Activated CD4-positive, alpha-beta T cell treated with anti-CD3 and anti-CD28 coated beads, Interleukin-2, amount 50 U/mL, for 16 hours (primary cell): ENCODE results near the gene HOXD9.

Experiments used
- DNase-seq: peaks from one replicate; pipeline ENCODE4 v3.0.0-alpha.2; 2020

HOXD9 gene

DNA sequence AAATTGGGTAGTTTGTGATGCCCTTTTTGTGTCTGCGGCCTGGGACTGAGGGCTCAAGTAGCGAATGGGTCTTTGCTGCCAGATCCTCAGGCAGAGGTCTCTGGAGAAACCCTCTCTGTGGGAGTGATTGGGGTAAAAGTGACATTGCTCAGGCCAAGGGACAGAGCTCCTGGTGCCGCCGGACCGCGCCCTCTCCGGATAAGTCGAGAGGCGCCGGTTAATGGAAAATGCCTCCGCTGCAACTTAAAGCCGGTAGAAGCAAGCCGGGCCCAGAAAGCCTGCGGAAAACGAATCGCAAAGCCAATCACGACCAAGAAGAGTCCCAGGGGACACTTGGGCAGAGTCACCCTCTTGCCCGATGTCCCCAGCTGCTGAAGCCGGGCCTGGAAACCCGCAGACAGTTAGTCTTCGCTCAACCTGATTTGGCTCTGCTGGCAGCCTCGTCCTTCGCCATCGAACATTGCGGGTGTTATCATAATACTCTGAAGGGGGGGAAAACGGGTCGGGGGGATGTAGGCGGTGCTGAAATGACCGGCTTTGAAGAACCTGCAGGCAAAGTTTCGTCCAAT, 23.3 kb upstream of the HOXD9 start:
- no peak for DNase-seq

DNA sequence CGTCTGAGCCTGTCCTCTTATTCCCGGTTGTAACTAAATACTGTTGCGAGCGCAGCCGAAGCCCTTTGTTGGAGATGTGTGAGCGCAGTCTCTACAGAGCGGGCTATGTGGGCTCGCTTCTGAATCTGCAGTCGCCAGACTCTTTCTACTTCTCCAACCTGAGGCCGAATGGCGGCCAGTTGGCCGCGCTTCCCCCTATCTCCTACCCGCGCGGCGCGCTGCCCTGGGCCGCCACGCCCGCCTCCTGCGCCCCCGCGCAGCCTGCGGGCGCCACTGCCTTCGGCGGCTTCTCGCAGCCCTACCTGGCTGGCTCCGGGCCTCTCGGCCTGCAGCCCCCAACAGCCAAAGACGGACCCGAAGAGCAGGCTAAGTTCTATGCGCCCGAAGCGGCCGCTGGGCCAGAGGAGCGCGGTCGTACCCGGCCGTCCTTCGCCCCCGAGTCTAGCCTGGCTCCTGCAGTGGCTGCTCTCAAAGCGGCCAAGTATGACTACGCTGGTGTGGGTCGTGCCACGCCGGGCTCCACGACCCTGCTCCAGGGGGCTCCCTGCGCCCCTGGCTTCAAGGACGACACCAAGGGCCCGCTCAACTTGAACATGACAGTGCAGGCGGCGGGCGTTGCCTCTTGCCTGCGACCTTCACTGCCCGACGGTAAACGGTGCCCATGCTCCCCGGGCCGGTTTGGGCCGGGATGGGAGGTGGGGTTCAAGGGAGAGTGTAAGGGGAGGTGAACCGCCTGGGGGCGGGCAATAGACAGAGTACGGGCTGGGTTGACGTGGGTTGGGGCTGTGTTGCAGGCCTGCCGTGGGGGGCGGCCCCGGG, 22.6 kb upstream of the HOXD9 start, which contains the start of gene HOXD12:
Gene HOXD12, plus strand, starts transcription at position 68 of the 819 bp plus-strand sequence. Its CDS starts 7 bp downstream, at position 75.
- no peak for DNase-seq

DNA sequence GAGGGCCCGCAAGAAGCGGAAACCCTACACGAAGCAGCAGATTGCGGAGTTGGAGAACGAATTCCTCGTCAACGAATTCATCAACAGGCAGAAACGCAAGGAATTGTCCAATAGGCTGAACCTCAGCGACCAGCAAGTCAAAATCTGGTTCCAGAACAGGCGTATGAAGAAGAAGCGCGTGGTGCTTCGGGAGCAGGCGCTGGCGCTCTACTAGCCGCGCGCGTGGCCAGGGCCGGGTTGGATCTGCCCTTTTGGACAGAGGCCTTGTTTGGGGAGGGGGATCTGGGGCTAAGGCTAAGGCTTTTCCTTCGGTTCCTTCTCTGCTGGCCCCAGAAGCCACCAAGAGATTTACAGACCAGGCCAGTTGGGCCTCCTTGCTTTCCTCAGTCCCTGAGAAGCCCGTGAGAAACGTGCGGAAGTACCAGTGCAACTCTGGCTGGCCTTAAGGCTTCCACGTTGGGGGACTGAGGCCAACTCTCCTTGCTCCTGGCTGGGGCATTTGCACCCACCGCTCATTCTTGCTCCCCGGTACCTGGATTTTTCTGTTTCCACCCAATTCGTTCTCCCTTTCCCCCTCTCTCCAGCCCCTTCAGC, 21.9 kb upstream of the HOXD9 start:
- DNase-seq, result no peak

DNA sequence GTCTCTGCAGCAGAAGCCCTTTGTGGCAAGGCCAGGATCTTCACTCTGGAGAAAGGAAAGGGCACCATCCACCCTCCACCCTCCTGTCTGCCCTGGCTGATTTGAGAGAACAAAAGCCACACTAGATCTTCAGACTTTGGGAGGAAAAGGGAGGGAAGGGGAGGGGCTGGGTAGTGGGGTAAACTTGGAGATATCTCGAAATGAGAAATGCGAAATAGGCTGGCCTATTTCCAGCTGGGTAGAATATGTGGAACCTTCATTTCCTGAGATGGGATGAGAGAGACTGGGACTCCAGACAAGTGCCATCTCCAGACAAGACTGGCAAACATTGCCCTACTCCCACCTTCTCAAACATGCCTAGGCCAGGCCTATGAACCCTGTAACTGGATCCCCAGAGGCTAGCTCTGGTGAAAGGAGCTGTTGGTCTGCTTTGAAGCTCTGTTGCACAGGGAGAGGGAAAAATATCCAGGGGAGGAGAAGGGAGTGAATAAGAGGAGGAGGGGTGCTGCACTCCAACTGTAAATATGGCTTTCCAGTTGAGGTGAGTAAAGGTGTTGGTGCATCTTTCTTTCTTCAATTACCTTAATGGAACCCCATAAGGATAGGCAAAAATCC, 21.2 kb upstream of the HOXD9 start:
- DNase-seq, result no peak

DNA sequence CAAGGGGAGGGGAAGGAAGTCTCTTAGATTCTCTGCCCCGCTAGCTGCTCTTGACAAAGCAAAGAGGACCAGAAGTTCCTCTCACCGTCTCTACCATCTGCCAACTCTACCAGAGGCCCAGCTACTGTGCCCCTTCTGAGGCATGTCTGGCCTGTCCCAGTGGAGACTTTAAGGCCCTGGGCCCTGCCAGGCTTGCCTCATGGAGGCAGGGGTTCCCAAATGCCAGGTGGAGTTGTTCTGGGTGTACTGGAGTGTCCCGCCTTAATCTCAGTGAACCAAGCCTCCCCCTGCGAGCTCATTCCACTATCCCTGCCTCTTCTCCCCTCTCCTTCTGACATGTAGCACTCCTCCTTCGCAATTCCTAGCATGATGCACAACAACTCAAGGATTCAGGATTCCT, 20.7 kb upstream of the HOXD9 start:
- no peak for DNase-seq

DNA sequence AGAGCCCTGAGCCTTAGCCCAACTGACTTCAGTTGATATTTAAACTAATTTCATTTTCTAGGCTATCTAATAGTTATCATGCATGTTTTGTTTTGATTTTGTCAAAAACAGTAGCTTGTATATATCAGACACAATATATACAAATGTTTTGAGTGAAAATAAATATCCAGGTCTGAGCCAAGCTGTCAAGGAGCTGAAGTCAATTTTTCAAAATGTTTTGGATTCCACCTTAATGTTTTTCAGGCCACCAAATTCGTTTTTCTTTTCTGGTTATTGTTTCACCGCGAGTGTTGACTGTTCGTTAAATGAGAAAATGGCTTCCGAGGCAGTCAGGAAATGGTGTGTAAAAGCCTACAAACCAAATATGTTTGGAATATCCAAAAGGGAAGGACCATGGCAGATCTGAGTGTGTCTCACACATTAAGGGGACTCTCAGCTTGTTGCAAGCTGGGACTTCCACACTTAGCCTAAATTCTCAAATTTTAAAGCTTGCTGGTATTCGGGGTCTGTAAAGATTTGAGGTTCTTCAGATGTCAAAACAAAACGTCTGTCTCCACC, 20.1 kb upstream of the HOXD9 start:
- no peak for DNase-seq

DNA sequence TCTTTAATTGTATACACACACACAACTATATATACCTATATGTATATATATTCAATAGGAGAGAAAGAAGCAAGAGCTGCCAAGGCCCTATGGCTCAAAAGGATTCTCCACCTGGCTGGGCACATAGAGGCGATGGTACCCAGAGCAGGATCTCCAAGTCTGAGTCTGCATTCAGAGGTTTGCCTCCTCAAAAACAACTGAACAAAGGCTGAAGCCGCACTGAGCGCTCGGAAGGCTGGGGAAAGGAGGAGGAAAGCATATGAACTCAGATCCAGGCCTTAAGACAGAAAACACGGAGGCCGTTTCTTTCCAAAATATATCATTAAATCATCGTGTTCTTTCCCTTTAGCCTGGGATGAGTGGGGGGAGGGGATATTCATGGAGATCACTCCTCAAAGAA, 19.3 kb upstream of the HOXD9 start:
- DNase-seq, result no peak

DNA sequence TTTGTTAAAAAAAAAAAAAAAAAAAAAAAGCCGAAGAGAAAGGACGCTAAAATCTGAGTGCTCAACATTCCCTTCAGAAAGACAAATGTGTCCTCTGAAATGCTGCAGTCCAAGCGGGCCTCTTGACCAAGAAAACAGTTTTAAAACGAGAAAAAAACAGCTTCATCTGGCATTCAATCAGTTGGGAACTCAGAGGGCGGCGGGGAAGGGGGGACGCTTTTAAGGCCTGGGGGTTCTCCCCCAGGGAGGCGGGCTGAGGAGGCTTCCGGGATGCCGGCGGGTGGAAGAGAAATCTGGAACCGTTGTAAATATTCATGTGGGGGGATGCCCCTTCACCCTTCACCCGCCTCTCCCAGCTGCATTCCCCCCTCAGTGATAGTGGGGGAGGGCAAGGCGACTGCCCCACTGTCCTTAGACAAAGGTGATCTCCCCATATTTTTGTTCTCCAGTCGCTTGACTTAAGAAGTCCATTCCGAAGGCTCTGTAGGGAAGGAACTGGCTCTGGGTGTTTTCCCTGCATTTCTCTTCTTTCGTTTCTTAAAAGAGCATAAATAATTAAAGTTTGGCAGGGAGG, 18.7 kb upstream of the HOXD9 start:
- no peak for DNase-seq

DNA sequence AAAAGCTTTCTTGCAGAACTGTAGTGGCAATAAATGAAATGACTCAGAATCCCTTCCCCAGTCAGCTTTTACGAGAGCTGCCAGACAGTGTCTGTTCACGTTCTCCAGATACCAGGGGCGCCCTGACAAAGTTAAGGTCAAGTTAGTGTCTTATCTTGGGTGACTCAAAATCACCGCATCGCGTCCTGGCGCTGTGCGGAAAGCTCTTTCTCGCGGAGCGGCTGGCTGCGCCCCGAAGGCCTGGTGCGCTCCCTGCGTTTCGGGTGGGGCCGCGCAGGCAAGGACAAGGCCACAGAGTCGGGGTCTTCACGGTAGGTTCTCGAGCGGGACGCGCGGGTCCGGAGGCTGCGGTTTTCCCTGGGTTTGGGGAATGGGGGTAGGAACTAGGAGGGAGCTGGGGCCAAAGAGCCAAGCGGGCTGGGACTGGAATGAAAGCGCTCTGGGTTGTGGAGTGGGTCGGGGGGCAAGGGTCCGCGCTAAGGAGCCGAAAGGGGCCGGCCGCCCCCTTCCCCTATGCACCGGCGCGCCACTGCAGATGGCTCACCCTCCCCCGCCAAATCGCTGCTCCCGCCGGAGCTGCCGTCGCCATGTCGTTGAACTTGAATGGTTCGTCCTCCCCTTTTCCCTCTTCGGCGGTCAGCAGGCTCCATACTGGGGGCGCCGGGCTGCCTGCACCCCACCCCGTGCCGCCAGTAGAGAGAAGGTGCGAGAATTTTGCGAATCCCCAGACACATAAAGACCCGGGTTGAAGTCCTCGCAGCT, 18.0 kb upstream of the HOXD9 start:
- no peak for DNase-seq

DNA sequence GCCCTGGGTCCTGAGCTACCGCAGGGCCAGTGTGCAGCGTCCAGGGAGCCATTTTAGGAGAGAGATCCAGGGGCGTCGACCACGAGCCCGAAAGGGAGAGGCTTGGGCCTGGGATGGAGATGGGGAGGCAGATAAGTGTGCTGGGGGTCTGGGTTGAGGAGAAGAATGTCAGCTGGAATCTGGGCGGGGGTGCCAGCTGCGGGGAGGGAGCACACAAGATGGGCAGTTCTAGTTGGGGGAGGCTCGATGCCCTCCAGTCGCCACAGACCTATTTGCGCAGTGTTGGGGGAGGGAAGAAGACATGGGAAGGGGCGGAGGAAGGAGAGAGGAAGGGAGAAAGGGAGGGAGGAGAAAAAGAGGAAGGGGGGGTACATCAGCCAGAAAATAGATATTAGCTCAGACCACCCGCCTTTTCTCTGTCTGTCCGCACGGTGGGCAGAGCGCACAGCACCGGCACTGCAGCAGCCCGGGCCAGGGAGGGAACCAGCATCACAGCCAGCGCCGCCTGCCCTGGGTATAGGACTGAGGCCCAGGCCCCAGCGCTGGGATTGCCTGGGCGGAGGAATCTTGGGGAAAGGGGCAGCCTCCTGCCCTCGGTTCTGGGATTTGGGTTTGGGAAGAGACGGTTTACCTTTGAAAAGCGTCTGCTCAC, 17.3 kb upstream of the HOXD9 start:
- DNase-seq, result no peak

DNA sequence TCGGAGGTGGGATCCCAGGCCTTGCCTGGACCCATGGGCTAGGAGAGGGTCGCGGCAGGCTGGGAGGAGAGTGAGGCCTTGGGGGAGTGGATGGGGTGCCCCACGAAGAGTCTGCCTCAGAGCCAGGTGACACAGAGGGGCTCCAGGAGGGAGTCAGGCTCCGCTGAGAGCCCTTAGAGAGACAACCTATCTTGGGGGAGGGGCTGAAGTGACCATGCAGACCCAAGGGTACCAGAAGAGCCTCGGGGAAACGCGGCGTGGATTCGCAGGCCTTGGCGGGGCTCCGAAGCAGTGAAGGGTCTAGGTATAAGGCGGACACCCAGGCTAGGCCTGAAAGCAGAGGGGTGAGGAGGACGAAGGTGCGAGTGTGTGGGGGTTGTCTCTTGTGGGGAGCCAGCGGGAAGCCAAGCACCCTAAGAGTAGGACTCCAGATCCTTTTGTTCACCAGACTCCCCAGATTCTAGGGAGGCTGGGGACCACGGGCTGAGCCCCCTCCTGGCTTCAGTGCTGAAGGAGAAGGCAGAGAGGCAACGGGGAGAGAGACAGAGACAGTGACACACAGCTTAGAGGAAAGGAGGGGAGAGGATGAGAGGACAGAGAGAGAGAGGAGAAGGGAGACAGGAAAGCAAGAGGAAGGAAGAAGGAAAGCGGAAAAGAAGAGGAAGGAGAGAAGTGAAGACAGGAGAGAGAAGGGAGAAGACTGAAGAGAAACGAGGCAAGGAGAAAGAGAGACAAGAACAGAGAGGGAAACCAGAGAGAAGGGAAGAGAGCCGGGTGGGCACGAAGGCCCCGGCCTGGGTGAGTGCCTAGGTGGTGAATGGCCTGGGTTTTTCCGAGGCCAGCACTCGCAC, 16.6 kb upstream of the HOXD9 start:
- DNase-seq, result no peak

DNA sequence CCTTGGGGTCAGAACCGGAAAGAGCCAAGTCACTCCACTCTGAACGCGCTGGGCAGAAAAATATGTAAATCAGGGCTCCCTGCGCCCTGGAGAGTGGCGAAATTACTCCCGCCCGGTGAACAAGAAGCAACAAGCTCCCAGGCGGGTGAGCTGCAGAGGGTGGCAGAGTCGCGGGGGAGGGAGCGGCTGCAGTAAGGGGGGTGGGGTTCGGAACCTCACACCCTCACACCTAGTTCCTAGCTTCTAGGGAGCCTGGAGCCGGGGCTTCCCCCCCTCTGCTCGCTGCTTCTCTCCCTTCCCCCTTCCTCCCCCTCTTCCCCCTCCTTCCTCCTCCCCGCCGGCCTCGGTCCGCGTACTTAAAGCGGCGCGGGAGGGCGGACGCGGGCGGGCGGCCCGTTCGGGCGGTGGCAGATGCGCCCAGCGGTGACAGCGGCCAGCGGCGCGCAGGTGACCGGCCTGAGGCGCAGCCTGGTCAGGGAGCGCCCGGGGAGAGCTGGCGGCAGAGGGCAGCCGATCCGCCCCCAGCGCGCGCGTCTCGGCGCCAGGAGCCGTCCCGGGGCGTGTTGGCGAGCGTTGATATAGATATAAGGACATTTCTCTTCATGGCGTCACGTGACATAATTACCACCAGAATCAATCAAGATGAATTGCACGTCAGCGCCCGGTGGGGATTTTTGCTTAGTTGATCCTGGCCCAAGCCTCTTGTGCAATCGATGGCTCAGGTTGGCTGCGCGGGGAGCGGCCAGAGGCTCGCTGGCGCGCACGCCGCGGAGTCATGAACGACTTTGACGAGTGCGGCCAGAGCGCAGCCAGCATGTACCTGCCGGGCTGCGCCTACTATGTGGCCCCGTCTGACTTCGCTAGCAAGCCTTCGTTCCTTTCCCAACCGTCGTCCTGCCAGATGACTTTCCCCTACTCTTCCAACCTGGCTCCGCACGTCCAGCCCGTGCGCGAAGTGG, 15.7 kb upstream of the HOXD9 start, which contains the start of gene HOXD11:
Gene HOXD11, plus strand, starts transcription at position 700 of the 959 bp plus-strand sequence. Its CDS starts 76 bp downstream, at position 776.
- DNase-seq, result no peak

DNA sequence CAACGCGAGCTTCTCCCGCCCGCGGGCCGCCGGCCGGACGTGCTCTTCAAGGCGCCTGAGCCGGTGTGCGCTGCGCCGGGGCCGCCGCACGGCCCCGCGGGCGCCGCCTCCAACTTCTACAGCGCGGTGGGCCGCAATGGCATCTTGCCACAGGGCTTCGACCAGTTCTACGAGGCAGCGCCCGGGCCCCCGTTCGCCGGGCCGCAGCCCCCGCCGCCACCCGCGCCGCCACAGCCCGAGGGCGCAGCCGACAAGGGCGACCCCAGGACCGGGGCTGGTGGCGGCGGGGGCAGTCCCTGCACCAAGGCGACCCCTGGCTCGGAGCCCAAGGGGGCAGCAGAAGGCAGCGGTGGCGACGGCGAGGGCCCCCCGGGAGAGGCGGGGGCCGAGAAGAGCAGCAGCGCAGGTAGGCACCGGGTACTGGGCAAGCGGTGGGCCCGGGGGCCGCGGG, 14.8 kb upstream of the HOXD9 start:
- DNase-seq, result no peak

DNA sequence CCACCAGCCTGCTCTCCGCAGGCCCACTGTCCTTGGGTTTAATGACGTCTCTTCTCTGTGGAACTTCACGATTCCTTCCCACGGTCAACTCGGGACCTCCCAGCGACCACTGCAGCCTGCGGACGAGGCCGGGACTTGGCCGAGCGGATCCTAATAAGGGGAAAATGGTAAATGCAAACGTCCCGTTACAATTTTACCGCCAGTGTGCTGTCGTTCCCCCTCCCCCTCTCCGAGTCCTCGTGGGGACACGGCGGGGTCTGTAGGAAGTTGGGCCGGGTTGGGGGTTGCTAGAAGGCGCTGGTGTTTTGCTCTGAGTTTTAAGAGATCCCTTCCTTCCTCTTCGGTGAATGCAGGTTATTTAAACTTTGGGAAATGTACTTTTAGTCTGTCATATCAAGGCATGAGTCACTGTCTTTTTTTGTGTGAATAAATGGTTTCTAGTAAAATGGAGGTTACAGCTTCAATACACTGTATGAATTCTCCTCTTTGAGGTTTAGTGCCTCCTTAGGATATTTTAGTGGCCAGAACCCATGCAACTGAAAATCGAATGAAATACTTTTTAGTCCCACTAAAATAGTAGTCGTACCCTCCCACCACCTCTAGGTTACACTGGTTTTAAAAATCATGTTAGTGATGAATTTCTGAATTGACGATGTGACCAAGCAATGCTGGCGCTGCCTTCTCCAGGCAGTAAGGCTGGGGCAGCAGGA, 13.2 kb upstream of the HOXD9 start:
- no peak for DNase-seq

DNA sequence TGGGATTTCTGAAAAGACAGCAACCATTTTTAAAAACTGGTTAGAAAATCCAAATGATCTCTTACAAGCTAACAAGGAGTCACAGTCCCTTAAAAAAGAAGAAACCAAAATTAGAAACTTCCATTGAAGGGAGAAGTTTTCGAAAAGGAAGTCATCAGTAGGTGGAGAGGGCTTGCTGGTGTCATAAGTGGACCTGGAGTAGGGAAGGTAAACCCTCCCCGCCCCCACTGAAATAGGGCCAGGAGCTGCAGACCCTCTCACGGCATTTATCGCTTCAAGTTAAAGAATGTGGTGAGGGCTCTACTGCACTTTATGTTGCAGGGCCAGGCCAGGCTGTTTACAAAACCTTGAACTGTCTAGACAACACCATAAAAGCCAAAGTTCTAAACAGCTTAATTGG, 12.6 kb upstream of the HOXD9 start:
- DNase-seq, result no peak

DNA sequence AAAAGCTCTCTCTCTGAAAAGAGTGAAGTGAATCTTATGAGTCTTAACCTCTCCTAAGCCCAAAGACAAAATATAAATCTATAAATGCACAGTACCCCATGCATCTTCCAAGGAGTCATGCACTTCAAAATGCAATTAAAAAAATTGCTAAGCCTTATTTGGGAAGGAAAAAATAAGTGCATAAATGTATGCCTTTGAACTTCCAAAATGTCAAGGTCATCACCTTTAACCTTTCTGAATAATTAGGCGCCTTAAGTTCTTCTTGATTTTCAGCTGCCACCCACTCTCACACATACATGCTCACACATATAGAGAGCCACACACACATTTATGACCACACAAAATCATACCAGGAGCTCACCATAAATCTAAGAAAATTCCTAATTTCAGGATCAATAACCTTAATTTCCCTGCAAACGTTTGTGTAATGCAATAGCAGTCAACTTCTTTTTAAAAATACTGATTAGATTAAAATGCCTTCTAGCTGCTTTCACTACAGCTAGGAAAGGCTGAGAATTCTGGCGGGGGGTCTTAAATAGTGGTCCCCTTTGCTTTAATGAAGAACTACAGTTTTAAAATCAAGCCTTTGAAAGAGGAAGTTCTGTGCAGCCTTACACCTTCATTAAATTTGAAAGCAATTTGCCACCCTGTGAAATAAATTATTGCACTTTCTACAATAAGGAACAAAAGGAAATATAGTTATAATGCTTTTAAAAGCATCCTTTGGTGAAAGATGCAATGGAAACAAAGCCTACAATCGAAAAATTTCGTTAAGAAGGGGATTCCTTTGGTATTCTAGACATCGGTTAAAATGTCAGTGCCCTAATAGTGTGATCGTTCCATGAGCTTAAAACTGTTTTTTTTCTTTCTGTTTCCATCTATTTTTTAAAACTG, 11.9 kb upstream of the HOXD9 start:
- no peak for DNase-seq

DNA sequence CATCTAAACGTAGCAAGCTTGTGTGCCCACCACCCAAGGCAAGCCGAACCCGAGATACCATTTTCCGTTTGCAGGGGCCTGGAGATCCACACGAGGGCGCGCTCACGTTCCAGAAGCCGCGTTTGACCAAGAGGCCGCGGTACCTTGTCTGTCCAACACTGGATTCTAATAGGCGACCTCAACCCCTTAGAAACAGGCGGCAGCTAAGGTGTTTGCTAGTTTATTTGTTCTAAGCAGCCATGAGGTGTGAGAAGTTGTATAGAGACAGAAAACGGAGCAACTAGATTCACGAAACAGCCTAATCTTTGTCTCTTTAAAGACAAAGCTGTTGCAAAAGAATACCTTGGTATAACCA, 11.2 kb upstream of the HOXD9 start:
- peak; percentile 40 for DNase-seq
